NCI-H1436 treated with DMSO at 0.1 percent for 48 hours (cell line): ENCODE data around the gene STKLD1.

Experiments used
- DNase-seq: peaks from one replicate; lab custom pipeline; 2025; lab: John Stamatoyannopoulos, UW

Gene STKLD1

GRCh38 chr9:133417541-133418461 lies 41.6 kb downstream of the STKLD1 start, which contains the start of gene REXO4:
Gene REXO4, minus strand, starts transcription at chr9:133418010. Its CDS starts 166 bp downstream, at chr9:133417844.
- no peak for DNase-seq

GRCh38 chr9:133419005-133419404 lies 42.8 kb downstream of the STKLD1 start:
- no peak for DNase-seq

GRCh38 chr9:133420392-133420827 lies 44.2 kb downstream of the STKLD1 start:
- no peak for DNase-seq

- DNase-seq: no peak
Observed at GRCh38 chr9:133421615-133422542, 45.7 kb downstream of the STKLD1 start, which contains the start of gene ADAMTS13. Gene ADAMTS13, plus strand, starts transcription at chr9:133422367. Its CDS starts 77 bp downstream, at chr9:133422444.

- DNase-seq: no peak
Observed at GRCh38 chr9:133423216-133423615, 47.0 kb downstream of the STKLD1 start.

GRCh38 chr9:133424187-133424586 lies 48.0 kb downstream of the STKLD1 start:
- no peak for DNase-seq

GRCh38 chr9:133425049-133425632 lies 49.0 kb downstream of the STKLD1 start:
- DNase-seq: no peak

GRCh38 chr9:133426011-133426410 lies 49.8 kb downstream of the STKLD1 start:
- no peak for DNase-seq

- DNase-seq: no peak
Observed at GRCh38 chr9:133427658-133428348, 51.6 kb downstream of the STKLD1 start.

GRCh38 chr9:133428617-133429101 lies 52.5 kb downstream of the STKLD1 start:
- DNase-seq: no peak

GRCh38 chr9:133429214-133429613 lies 53.0 kb downstream of the STKLD1 start:
- no peak for DNase-seq

- DNase-seq: no peak
Observed at GRCh38 chr9:133429641-133430161, 53.5 kb downstream of the STKLD1 start.

- no peak for DNase-seq
Observed at GRCh38 chr9:133430244-133430643, 54.1 kb downstream of the STKLD1 start.

- DNase-seq: no peak
Observed at GRCh38 chr9:133433351-133433843, 57.2 kb downstream of the STKLD1 start.

- DNase-seq: no peak
Observed at GRCh38 chr9:133436681-133437080, 60.5 kb downstream of the STKLD1 start.

GRCh38 chr9:133437753-133438531 lies 61.8 kb downstream of the STKLD1 start:
- no peak for DNase-seq

- no peak for DNase-seq
Observed at GRCh38 chr9:133439337-133439736, 63.2 kb downstream of the STKLD1 start.

GRCh38 chr9:133440874-133441273 lies 64.7 kb downstream of the STKLD1 start:
- no peak for DNase-seq

GRCh38 chr9:133441571-133441970 lies 65.4 kb downstream of the STKLD1 start:
- DNase-seq: no peak

GRCh38 chr9:133443248-133443647 lies 67.1 kb downstream of the STKLD1 start:
- DNase-seq: no peak
